ENCODE data around the gene XKR8.
A peak's percentile ranks its signal among the peaks of the same experiment; 100 is the strongest.

The XKR8 gene, protein sequence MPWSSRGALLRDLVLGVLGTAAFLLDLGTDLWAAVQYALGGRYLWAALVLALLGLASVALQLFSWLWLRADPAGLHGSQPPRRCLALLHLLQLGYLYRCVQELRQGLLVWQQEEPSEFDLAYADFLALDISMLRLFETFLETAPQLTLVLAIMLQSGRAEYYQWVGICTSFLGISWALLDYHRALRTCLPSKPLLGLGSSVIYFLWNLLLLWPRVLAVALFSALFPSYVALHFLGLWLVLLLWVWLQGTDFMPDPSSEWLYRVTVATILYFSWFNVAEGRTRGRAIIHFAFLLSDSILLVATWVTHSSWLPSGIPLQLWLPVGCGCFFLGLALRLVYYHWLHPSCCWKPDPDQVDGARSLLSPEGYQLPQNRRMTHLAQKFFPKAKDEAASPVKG

DNA sequence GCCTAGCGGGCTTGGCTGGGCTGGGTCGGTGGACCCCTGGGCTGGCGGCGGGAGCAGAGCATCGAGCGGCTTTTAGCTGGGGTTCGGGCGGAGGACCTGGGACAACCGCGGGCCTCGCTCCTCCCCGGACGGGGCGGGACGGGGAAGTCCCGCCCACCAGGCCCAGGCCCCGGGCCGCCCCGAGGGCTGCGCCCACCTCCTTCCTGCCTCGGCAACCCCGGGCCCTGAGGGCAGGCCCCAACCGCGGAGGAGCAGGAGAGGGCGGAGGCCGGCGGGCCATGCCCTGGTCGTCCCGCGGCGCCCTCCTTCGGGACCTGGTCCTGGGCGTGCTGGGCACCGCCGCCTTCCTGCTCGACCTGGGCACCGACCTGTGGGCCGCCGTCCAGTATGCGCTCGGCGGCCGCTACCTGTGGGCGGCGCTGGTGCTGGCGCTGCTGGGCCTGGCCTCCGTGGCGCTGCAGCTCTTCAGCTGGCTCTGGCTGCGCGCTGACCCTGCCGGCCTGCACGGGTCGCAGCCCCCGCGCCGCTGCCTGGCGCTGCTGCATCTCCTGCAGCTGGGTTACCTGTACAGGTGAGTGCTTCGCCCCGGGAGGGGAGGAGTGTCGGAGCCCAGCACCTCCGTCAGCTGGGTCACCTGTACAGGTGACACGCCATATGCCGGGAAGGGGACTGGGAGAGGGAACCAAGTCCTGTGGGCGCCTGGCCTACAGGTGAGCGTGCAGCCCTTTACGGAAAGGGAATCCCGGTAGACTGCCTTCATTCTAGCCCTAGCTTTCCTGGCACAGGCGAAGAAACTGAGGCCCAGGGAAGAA, at the start of gene XKR8:
Gene XKR8, plus strand, starts transcription at position 182 of the 812 bp plus-strand sequence. Its CDS starts 97 bp downstream, at position 279.
- peak in 42 of 51 donors; percentile 16 to 75 (median 54) for DNase-seq

DNA sequence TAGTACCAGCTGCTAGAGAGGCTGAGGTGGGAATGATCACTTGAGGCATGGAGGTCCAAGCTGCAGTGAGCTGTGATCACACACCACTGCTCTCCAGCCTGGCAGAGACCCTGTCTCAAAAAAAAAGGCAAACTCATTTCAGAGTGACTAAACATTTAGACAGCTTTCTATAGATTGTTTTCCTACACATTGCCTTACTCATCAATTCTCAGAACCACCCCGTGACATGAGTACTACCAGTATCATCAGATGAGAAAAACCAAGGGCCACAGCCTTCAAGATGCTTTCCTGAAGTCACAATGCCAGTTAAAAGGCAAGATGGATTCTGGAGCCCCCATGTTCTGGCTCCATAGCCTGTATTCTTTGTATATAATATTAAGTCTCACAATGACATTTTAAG, 47.3 kb upstream of the XKR8 start:
- DNase-seq = no peak

DNA sequence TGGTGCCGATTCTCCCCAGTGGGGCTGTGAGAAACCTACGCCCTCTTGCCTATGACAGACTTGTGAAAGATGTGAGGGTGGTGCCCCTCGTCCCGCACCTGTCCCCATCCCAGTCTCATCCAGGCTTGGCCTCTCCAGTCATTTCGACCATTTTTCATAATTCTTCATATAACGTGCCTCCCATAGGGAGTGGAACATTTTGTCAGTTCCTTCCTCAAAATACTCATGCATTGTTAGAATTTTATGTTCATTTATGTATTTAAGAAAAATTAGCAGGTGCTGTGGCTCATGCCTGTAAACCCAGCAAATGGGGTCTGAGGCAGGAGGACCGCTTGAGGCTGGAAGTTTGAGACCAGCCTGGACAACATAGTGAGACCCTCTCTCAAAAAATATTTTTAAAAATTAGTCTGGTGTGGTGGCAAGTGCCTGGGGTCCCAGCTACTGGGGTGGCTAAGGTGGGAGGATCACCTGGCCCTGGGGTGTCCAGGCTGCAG, 44.6 kb upstream of the XKR8 start:
- no peak for DNase-seq

DNA sequence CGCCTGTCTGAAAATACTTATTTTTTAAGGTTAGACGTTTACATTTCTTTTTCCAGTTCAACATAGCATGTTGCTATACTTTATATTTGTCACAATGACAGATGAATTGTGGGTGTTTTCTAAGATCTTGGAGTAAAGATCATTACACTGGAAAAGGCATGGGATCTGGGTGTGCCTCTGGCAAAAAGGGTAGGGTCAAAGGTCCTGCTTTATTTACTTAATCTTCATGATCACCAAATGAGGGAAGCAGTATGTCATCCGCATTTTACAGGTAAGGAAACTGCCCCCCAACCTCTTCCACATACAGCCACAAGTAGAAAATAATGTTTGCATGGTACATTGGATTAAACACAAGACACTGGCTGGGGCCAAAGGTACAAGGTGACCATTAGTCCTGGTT, 37.5 kb upstream of the XKR8 start:
- DNase-seq = no peak

DNA sequence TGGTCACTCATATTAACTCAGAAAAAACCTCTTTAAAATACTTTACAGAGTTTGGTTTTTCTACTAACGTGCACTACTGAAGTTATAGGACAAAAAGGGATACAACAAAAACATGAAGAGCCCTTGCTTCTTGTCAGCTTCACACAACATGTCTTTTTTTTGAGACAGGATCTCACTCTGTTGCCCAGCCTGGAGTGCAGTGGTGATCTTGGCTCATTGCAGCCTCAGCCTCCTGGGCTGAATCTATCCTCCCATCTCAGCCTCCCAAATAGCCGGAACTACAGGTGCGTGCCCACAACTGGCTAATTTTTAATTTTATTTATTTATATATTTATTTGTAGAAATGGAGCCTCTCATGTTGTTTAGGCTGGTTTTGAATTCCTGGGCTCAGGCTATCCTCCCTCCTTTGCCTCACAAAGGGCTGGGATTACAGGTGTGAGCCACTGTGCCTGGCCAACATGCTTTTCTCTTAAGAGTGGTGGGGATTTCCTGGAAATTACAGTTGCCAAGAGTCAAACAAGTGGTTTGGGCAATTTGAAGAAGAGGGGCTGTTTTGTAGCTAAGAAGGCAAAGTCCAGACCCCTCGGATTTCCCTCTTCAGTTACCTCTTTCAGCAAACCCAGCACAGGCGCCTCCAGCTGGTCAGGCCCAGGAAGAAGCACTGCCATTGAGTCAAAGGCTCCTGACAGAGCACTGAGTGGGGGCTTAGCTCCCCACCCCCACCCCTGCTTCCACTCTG, 31.4 kb upstream of the XKR8 start:
- no peak for DNase-seq

DNA sequence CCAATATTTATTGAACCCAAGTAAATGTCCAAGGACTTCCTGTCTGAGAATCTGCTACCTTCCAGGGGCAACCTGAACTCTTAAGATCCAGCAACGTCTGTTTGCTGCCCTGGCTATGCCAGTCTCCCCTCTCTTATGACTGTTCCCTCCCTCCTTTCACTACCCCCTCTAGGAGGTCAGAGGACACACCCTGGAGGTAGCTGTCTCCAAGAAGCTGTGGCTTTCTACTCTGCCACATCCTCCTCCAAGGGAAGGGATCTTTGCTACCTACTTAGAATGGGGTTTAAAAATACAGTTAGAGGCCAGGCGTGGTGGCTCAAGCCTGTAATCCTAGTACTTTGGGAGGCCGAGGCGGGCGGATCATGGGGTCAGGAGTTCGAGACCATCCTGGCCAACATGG, 28.6 kb upstream of the XKR8 start:
- DNase-seq = no peak

DNA sequence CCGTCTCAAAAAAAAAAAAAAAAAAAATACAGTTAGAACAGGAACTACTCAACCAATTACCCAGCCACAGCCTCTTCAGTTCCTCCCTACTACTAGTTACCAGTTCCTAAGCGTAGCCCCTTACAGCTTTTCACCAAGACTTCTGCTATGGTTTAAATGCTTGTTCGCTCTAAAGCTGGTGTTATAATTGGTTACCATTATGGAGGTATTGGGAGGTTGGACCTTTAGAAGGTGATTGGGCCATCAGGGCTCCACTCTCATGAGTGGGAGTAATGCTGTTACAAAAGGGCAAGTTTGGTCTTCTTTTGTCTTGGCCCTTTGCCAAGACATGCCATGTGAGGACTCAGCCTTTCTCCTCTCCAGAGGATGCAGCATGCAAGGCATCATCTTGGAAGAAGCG, 28.0 kb upstream of the XKR8 start:
- DNase-seq = no peak

DNA sequence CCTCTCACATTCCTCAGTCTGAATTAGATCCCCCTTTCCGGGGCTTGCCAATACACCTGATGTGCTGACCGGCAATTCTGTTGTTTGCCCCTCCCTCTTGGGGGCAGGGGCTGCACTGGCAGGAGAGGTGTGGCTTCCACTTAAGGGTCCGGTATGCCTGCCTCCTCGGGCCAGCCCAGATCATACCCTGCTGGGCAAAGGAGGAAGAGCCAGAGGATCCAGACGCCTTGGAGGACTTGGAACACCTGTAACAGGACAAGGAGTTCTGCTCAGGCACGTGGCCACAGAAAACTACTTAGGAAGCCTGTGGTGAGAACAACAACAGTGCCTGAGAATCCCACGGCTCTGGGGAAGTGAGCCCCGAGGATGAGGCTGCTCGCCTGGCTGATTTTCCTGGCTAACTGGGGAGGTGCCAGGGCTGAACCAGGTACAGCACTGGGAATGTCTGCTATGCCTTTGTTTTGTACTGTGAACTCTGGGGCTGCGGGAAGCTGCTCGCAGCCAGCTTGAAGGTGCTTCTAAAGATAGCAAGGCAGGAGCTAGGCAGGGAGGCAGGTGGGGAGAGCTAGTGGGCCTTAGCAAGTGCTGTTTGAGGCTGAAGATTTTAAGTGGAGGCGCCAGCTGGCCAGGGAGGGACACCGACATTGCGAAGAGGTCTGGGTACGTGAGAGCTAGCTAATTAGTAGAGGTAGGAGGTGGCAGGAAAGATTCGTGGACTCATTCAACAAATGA, 24.8 kb upstream of the XKR8 start, which contains the start of gene SMPDL3B:
Gene SMPDL3B, plus strand, starts transcription at position 183 of the 732 bp plus-strand sequence. Its CDS starts 184 bp downstream, at position 367.
- no peak for DNase-seq

DNA sequence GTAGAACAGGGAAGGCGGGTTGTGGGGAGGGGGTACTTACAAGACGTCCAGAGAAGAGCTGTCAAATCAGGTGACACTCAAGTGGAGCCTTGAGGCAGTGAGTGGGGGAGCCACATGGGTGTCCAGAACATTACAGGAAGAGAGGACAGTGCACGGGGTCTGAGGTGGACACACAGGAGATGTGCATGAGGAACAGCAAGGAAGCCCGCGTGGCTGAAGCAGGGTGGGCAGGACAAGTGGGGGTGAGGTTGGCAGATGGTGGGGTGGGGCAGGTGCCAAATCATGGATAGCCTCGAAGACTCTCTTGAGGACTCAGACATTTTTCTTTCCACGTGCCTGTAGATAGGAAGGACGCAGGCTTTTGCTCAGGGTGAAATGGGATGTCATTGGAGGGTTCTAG, 24.1 kb upstream of the XKR8 start:
- DNase-seq = no peak

DNA sequence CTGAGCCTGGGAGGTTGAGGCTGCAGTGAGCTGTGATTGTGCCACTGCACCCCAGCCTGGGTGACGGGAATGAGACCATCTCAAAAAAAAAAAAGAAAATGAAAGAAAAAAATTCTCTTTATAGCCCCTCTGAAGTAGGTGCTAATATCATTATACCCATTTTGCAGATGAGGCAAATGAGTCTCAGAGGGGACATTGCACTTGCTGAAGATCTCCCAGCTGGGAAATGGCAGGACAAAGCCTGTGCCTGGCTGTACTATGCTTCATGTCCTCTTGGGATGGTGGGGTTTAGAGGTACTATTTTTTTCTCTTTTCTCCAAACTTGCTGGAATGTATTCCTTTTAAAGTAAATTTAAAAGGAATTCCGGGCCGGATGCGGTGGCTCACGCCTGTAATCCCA, 23.4 kb upstream of the XKR8 start:
- no peak for DNase-seq

DNA sequence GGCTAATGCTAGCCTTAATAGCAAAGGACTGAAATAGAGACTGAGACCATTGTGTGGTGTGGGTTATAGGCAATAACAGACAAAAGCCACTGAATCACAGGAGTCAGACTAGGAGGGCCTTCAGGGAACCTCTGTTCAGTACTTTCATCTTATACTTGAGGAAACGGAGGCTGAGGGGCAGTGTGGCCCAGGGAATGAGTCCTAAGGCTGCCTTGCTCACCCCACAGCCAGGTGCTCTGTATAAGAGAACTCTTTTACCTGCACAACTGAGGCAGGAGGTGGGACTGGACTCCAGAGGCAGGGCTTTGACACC, 22.3 kb upstream of the XKR8 start:
- DNase-seq = no peak

DNA sequence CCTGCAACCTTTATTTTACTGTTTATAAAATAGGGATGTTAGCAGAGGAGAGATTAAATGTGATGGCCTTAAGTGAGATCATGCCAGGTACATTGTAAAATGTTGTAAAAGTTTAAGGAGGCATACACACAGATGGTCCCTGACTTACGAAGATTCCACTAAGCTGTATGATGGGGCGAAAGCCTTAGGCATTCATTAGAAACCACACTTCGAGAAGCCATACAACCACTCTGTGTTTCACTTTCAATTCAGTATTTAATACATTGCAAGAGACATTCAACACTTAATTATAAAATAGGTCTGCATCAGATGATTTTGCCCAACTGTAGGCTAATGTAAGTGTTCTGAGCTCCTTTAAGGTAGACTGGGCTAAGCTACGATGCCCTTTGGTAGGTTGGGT, 21.3 kb upstream of the XKR8 start:
- no peak for DNase-seq

DNA sequence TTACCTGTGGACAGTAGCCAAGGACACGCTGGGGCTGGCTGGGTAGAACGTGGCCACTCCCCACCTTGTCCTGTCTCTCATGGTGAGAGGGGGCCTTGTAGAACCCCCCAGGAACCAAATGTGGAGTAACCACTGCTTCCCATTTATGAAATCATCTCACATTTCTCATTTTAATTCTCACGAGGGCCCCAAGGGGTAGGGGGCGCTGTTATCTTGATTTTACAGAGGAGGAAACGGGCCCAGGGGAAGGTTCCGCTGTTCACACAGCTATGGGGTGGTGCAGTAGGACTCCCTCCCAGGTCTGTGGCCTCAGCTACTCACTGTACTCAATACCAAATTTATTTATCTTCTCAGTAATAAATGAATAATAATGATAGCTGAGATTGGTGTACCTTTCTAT, 19.5 kb upstream of the XKR8 start:
- peak in 10 of 51 donors; percentile 4 to 38 (median 14) for DNase-seq

DNA sequence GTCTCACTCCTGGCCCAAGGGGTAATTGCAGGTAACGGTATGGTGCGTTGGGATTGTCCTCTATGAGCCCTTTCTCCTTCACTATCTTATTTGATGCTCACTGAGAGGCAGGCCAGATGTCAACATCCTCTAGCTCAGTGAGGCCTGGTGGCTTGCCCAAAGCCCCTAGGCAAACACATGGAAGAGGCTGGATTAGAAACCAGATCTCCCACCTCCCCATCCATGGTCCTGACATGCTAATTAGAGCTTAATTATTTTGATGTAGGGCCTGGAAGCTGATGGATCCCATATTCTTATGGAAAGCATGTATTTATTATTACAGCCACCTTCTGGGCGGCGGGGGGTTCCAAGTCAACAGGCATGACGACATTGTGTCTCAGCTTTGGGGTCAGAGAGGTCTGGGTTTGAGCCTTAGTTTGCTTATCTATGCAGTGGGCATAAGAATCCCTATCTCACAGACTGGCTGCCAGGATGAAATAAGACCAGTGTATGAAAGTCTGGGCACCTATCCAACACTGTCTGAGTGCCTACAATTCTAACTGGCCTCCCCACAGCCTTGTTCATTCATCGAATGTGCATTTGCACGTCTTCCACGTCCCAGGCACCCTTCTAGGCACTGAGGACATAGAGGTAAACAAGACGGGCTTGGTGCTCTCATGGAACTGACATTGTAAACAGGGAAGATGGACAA, 18.8 kb upstream of the XKR8 start:
- no peak for DNase-seq

DNA sequence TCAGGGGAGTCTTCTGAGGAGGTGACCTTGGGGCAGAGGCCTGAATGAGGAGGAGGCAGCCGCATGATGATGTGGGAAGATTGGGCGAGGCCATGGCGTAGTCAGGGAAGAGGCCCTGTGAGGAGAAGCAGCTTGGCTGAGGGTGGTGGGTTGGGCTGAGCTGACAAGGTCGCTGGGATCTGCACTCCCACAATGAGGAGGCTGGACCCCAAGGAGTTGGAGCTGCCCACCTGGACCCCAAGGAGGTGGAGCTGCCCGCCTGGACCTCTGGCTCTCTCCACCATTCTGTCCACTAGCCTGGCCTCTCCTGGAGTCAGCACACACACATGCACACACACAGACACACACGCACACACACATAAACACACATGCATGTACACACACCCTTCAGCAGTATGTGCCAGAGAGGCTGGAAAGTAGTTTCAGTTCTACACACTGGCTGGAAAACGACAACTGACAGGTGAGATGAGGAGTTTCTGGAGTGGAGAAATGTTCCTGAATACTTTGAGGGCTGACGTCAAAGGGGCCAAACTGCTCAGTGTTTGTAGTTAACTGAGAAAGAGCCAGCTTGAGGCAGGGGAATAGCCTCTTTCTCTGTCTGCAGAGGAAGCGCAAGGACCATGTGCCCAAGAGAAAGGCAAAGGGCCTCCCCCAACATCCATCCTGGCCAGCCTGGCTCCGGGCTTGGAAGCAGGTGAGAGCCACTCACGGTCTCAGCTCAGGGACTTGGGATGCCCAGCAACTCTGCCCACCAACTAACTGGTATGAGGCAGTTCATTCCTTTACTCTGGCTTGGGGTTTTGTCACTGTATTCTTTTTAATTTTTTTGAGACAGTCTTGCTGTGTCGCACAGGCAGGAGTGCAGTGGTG, 17.9 kb upstream of the XKR8 start:
- no peak for DNase-seq

DNA sequence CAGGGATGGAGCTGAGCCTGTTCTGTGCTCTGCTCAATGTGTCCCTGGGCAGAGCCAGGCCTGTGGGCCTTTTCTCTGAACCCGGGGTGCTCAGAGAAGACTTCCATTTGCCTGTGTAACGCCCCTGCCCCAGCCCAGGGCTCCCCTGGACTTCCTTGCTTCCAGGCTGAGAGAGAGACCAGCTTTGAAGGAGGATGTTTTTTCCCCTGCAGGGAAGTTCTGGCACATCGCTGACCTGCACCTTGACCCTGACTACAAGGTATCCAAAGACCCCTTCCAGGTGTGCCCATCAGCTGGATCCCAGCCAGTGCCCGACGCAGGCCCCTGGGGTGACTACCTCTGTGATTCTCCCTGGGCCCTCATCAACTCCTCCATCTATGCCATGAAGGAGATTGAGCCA, 14.8 kb upstream of the XKR8 start:
- DNase-seq = no peak

DNA sequence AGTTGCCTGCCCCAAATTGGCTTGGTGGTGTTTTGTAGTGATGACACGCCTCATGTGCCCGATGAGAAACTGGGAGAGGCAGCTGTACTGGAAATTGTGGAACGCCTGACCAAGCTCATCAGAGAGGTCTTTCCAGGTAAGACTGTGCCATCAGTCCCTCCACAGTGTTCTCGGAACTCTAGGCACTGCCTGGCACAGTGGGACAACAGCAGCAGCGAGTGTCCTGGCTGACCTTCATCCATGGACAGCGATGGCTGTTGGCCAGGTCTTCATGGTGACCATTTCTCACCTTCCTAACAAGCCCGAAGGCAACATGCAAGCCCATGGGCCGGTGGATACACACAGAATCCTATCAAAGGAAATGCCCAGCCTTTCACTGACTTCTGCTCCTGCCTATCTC, 10.7 kb upstream of the XKR8 start:
- no peak for DNase-seq

DNA sequence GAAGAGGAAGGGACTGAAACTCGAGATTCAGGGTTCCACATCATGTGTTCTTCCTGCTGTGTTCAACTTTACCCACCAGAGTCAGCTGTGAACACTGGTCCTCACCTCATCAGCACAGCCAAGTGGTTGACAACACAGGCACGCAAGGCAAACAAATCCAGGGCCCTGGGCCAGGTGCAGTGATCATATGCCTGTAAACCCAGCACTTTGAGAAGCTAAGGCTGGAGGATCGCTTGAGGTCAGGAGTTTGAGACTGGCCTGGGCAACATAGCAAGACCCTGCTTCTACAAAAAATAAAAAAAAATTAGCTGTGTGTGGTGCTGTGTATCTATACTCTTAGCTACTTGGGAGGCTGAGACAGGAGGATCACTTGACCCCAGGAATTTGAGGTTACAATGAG, 8.4 kb upstream of the XKR8 start:
- DNase-seq = no peak

DNA sequence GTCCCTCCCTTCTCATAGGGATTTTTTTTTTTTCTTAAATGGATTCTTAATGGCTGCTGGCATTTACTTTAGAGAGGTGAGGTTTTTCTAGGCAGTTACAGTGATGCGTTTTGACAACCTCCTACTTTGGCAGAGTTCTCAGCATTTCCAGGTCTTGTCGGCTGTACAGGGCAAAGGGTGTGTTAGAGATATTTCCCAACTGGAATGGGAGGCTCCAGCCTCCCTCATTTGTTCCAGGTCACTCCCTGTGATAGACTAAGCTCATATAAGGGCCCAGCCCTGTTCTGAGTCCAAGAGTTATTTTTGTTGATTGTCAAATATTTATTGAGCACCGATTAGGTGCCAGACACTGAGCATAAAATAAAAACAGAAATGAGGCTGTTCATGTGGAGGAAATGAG, 7.6 kb upstream of the XKR8 start:
- no peak for DNase-seq

DNA sequence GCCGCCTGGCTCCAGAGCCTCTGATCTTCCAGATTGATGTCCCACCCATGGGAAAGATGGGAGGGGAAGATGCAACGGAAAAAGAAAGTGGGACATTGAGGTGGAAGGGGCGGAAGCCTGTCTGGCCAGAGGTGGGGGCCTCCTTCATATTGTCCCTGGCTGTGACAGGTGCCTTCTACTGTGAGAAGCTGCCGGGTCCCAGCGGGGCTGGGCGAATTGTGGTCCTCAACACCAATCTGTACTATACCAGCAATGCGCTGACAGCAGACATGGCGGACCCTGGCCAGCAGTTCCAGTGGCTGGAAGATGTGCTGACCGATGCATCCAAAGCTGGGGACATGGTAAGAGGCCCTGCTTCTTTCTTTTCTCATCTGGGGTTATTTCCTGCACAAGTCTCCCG, 5.6 kb upstream of the XKR8 start:
- DNase-seq = no peak
